GM18508 (cell line): ENCODE results near the gene GNA14.
"Not testable (repeated sequence)": the region's sequence is repeated elsewhere in the genome, so short reads cannot be mapped to it uniquely, and the experiment has no call there.

Source experiments
- ATAC-seq: cut with Tn5 transposase; IDR thresholded peaks from one replicate; pipeline ENCODE4 v1.9.1; 2021; ENCODE audit warnings: moderate number of reproducible peaks; ENCODE audit not compliant: insufficient read depth, unreplicated experiment

GNA14 gene

DNA sequence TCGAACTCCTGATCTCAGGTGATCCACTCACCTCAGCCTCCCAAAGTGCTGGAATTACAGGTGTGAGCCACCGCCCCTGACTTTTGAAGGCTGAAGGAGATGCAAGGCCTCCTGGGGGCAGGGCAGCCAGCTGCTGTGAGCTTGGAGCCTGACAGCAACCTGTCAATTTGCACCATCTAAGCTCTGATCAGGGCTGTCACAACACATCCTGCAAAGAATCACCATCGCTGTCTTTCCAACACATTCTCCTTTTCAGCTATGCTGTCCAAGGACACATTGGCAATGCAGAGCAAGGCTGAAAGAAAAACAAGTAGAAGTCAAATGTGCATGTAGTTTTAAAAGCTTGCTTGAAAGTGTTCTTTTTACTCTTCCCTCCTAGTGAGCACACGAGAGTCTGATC is 54.6 kb downstream of the GNA14 start:
- ATAC-seq = no peak

DNA sequence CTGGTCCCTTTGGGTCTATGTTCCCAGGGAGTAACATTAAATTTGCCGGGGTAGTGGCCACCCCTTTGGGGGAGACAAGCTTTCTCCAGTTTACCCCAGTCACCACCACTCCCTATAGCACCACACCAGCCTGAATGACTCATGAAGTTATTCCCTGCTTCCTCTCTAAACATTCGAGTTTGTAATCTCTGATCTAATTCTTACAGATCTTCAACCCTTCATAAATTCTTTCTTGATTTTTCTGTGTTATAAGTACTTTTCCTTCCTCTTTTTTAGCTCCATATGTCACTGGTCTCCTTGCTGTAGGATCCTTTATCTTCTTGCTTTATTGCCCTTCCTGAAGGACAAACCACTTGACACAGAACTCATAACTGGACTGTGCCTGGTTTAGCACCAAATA is 55.6 kb downstream of the GNA14 start:
- no peak for ATAC-seq

DNA sequence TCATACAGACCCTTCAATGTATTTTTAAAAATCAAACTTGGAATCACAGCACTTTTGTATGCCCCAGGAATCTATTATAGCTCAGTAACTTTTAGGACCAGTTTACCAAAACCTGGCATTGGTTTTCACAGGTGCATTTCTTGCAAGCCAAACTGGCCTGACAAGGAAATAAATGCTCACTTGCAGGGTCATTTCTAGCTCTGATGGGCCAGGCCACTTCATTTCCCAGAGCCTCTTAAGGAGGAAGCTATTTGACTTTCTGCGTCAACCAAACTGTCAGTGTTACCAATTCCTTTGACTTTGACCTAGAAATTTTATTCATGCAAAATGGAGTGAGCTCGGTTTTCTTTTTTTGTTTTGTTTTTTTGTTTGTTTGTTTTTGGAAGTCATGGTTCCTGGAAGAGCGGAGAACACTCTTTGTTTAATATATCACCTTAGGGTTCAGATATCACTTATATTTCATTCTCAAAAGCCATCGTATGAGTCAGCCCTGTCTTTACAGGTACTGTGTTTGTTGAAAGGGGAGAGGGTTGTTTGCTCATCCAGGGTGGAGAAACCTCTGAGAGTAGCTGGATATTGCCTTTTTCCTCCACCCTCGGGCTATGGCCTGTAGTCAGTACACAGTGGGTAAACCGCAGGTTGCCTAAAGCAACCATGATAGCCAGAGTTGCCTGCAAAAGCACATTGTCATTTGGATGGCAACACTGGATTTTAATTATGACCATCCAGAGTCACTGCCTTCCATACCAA is 58.9 kb downstream of the GNA14 start:
- ATAC-seq = no peak

GRCh38 chr9:77588271-77588937 is 59.7 kb downstream of the GNA14 start:
- ATAC-seq = no peak

DNA sequence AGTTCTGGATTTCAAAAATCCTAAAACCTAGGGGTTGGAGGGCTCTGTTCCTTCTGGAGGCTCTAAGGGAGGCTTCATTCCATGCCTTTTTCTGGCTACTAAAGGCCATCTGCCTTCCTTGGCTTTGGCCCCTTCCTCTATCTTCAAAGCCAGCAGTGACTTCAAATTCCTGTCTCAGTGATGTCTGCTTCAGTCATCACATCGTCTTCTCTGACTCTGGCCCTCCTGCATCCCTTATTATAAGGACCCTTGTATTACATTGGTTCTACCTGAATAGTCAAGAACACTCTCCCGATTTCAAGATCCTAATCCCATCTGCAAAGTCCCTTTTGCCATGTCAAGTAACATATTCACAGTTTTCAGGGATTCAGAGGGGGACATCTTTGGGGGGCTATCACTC is 60.3 kb downstream of the GNA14 start:
- no peak for ATAC-seq

- no peak for ATAC-seq
These were observed 61.1 kb downstream of the GNA14 start for GRCh38 chr9:77587042-77587441.

GRCh38 chr9:77586591-77586990 is 61.5 kb downstream of the GNA14 start:
- no peak for ATAC-seq

DNA sequence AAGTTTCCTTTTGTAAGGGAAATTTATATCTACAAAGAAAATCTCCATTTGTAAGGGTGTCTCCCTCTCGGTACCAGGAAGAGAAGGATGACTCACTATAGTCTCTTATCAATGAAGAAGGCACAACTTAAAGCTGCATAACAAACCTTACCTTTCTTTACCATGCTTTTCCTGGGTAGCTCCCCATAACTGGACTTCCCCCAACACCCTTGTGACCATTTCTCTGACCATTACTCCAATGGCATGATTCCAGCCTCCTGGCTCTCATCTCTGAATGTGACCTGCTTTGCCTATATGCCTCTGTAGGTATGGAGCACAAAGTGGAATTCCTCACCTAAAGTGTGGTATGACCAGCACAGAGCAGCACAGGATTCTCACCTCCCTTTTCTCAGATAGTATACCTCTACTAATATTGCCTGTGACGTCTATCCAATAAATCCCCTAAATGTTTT is 62.8 kb downstream of the GNA14 start:
- no peak for ATAC-seq

GRCh38 chr9:77584927-77585326 is 63.2 kb downstream of the GNA14 start:
- ATAC-seq = not testable (repeated sequence)

- no peak for ATAC-seq
These were observed 65.1 kb downstream of the GNA14 start for GRCh38 chr9:77582961-77583576.

DNA sequence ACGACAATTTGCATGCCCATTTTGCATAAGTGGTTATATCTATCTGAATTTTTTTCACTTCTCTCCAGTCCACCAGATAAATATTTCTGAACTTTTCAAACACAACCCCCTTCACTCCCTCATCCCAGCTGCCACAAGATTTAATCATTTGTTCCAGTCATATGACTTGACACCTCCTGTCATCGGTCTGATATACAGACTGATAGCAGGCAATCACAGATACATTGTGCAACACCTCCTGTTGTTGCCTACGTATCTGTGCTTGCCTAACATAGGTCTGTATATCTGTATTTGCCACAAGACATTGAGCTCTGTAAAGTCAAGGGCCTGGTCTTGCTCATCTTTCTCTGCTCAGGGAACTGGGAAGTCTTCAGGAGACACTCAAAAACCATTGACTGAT is 65.6 kb downstream of the GNA14 start:
- no peak for ATAC-seq

GRCh38 chr9:77575785-77576184 is 72.3 kb downstream of the GNA14 start:
- no peak for ATAC-seq

GRCh38 chr9:77569335-77569734 is 78.8 kb downstream of the GNA14 start:
- ATAC-seq = no peak

DNA sequence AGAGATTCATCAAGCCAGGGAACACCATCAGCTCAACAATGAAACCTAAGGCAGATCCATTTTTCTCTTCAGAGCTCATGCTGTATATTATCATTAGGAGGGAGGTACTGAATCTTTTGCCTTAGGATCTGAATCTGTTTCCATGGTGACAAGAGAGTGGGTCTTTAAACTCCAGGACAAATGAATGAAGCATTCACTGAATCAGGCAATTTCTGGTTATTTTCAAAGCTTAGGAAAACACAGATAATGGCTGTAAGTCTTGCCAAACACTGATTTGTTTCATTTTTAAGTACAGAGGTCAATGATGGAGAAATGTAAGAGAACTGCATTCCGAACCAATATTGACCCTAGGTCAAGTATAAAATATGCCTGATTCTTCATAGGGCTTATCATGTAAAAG is 84.9 kb downstream of the GNA14 start:
- no peak for ATAC-seq

DNA sequence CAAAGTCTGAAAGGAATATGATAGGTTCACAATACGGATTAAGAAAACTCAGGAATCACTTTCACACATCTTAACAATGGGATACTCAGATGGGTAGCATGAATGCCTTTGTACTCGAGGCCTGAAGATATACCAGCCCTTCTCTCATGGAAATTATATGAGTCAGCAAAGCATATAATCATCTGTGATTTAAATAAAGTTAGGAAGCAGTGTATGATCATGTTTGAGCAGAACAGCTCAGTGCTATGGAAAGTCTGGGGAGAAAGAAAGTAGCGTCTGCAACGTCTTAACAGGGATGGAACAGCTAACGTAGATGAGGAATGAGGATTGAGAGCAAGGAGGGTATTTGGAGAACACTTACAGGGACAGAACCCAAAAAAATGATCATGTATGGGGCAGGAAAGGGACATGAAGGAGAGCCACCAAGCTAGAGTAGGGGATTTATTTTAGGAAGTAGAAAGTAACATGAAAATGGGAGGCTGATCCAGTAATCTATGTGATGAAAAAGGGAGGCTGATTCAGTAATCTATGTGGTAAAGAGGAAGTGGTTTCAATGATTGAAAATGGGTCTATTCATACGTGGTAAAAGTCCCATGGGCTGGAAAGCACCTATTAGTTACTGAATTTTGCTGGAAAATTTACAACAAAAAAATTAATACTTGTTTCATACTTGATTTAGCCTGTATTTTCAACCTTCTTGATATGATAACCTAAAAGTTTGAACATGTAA is 85.9 kb downstream of the GNA14 start:
- ATAC-seq = no peak

DNA sequence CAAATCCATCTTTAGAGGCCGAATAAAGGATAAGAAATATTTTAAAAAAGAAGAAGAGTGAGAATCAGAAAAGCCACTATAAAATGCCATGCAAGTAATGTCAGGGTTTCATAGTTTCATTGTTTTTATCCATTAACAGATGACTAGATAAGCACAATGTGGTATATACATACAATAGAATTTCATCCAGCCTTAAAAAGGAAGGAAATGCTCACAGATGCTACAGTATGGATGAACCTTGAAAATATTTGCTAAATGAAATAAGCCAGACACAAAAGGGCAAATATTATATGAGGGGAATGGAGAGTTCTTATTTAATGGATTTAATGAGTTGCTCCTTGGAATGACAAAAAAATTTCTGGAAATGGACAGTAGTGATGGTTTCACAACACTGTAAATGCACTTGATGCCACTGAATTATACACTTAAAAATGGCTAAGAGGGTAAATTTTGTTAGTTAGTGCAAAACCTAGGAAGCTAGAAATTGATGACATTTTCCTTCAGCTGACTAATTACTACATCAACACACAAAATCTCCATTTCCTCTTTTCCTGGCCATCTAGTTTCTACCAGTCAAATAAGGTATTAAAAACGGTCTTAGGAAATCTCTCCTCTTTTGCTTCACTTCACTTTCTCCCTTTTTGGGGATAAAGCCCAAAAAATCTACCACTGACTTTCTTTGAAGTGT is 86.6 kb downstream of the GNA14 start:
- ATAC-seq = no peak

- ATAC-seq = no peak
These were observed 91.7 kb downstream of the GNA14 start for GRCh38 chr9:77556396-77556795.

DNA sequence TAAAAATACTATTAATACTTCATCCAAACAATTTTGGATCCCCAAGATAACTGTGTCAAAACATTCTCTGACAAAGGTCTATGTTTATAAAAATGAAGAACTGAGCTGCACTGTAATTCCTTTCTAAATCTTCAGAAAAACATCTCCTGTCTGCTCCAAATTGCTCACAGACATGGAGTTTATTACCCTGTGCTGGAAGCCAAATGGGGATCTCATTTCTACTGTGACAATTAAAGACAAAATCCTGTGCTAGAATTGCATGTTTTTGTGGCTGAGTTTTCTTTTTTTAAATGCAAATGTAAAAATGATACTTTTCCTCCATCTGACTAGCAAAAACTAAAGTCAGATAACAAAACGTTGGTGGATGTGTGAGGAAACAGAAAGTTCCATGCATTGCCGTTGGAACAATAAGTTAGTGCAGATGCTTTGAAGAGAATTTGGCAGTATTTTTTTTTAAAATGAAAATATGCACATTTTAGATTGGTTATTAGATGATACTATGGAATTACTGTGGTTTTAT is 93.5 kb downstream of the GNA14 start:
- ATAC-seq = no peak

DNA sequence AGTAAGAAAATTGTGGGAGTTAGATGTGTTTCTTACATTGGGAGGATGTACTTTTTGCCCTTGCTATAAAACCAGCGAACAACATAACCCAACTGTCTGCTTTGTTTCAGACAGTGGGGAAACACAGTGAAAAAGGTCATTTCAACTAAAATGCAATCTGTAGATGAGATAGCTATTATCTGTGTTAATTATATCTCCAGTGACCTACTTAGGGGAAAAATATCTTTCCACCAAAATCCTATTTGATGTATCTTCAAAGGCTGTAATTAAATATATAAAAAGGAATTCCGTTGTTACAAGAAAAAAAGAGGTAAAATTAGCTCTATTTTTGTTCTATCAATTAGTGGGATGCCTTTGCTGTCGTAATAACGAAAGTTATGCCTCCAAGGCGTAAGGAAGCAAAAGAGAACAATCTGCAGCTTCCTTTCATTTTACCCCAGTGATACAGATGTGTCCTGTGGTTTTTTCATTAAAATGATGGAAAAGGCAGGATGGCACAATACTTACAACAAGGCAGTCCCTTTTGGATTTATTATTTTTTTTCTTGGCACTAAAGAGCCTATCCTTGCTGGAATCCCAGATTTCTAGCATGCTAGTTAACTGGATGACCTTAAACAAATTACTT is 100.9 kb downstream of the GNA14 start:
- no peak for ATAC-seq
